GM12878 (cell line): ENCODE data around the gene SLC25A13. TPM values are rescaled to one million over a fixed set of nuclear protein-coding genes. Genes with fewer than 3 reads are reported as not detected.

Experiments
- ATAC-seq: fragments of 200-7000 bp; cut with Tn5 transposase; 3 replicates; pipeline ENCODE4 v1.9.1; 2020; ENCODE audit warnings: mild to moderate bottlenecking, moderate library complexity
- BruUV-seq: library from RNA; stranded (reverse); fragments of 400-500 nt; replicated peaks from 2 replicates; lab custom pipeline; 2021; lab: Mats Ljungman, UMichigan
- CTCF ChIA-PET: fragments of 300-600 bp; sonication (Branson Sonifier 250); formaldehyde crosslinking; extraction: SDS; loops from one replicate; lab custom pipeline; 2021; ENCODE audit warnings: inconsistent platforms; lab: Yijun Ruan, JAX
- POLR2A ChIA-PET: fragments of 350-600 bp; formaldehyde crosslinking; extraction: SDS; loops from one replicate; lab custom pipeline; 2021; ENCODE audit warnings: inconsistent platforms; lab: Charles Lee
- RAD21 ChIA-PET: fragments of 300-600 bp; sonication (Branson Sonifier 250); formaldehyde crosslinking; loops from one replicate; lab custom pipeline; 2023; ENCODE audit warnings: antibody characterized with exemption; ENCODE audit not compliant: unreplicated experiment; lab: Charles Lee
- SMC1A ChIA-PET: fragments of 300-600 bp; sonication (Branson Sonifier 250); formaldehyde crosslinking; loops from one replicate; lab custom pipeline; 2023; ENCODE audit not compliant: unreplicated experiment, uncharacterized antibody; lab: Charles Lee
- DNase-seq: peaks from one replicate; pipeline ENCODE4 v3.0.0-alpha.2; 2011; ENCODE audit warnings: low read depth, low spot score
- FAIRE-seq: peaks from 3 replicates; lab custom pipeline; 2011; peaks lifted over from hg19 to GRCh38; lab: Jason Lieb, UNC
- H2AFZ ChIP-seq: 2 replicates; pipeline ENCODE4 v1.6.0; 2011; ENCODE audit warnings: low read depth, low read length, control low read depth; ENCODE audit not compliant: control insufficient read depth
- H3K27ac ChIP-seq: 2 replicates; pipeline ENCODE4 v1.5.1; 2011; ENCODE audit warnings: control low read depth; ENCODE audit not compliant: control insufficient read depth, insufficient read depth
- H3K27me3 ChIP-seq, 2 experiments: replicated peaks in 1 of 2; 2 replicates each; pipeline versions ENCODE4 v1.6.0 to v1.6.1; 2011; ENCODE audit warnings: low read length in 1 of 2; ENCODE audit not compliant: control insufficient read depth in 2 of 2, insufficient read depth in 2 of 2
- H3K36me3 ChIP-seq, 2 experiments: 2 replicates each; pipeline ENCODE4 v1.5.1; 2011; ENCODE audit warnings: low read length in 1 of 2; ENCODE audit not compliant: control insufficient read depth in 2 of 2, insufficient read depth in 2 of 2
- H3K4me1 ChIP-seq: 2 replicates; pipeline ENCODE4 v1.6.1; 2011; ENCODE audit warnings: mild to moderate bottlenecking, low read length, moderate library complexity, mixed read lengths; ENCODE audit not compliant: control insufficient read depth, insufficient read depth
- H3K4me2 ChIP-seq: 2 replicates; pipeline ENCODE4 v1.6.0; 2011; ENCODE audit warnings: control low read depth; ENCODE audit not compliant: control insufficient read depth, insufficient read depth
- H3K4me3 ChIP-seq: fragments of 200-600 bp; sonication (generic); 2 replicates; pipeline ENCODE4 v1.5.1; 2016
- H3K79me2 ChIP-seq: 2 replicates; pipeline ENCODE4 v1.6.0; 2011; ENCODE audit warnings: low read length; ENCODE audit not compliant: control insufficient read depth, insufficient read depth
- H3K9ac ChIP-seq: 2 replicates; pipeline ENCODE4 v1.8.0; 2011; ENCODE audit warnings: low read length, control low read depth, mixed read lengths; ENCODE audit not compliant: control insufficient read depth, insufficient read depth
- H3K9me3 ChIP-seq: replicated peaks from 3 replicates; pipeline ENCODE4 v1.5.1; 2011; ENCODE audit warnings: mild to moderate bottlenecking, low read length; ENCODE audit not compliant: control insufficient read depth, insufficient read depth
- H4K20me1 ChIP-seq: 2 replicates; pipeline ENCODE4 v1.6.0; 2011; ENCODE audit not compliant: control insufficient read depth, insufficient read depth
- ATF3 ChIP-seq: IDR thresholded peaks from 2 replicates; pipeline ENCODE4 v1.6.1; 2011; ENCODE audit warnings: low read depth, mild to moderate bottlenecking, low read length, moderate library complexity, borderline replicate concordance; ENCODE audit errors: extremely low read depth
- CBX5 ChIP-seq: sonication (generic); IDR thresholded peaks from 2 replicates; pipeline ENCODE4 v1.6.1; 2016; ENCODE audit warnings: low read depth, moderate library complexity, mild to moderate bottlenecking, inconsistent platforms
- CEBPB ChIP-seq, 2 experiments: fragments of 150-350 bp in 1 of 2; IDR thresholded peaks; 2 replicates each; pipeline ENCODE4 v1.6.1; 2012 to 2014; ENCODE audit warnings: low read depth in 2 of 2, low read length in 2 of 2, borderline replicate concordance in 1 of 2, inconsistent platforms in 1 of 2
- CEBPZ ChIP-seq: fragments of 150-350 bp; IDR thresholded peaks from 2 replicates; pipeline ENCODE4 v1.6.1; 2016; ENCODE audit warnings: low read depth, low read length
- HDGF ChIP-seq: fragments of 450-650 bp; IDR thresholded peaks from 2 replicates; pipeline ENCODE4 v1.6.1; 2016; ENCODE audit warnings: antibody characterized with exemption
- KDM1A ChIP-seq: fragments of 200-600 bp; sonication (generic); IDR thresholded peaks from 2 replicates; pipeline ENCODE4 v1.6.1; 2016; ENCODE audit warnings: borderline replicate concordance
- NFYB ChIP-seq: IDR thresholded peaks from 2 replicates; pipeline ENCODE4 v1.6.1; 2011; ENCODE audit warnings: low read depth, mild to moderate bottlenecking, low read length, improper control_type of control experiment, moderate library complexity; ENCODE audit not compliant: insufficient read depth
- POLR2A ChIP-seq: IDR thresholded peaks from 2 replicates; pipeline ENCODE4 v1.6.1; 2011; ENCODE audit warnings: low read depth, mild to moderate bottlenecking, low read length
- RAD51 ChIP-seq: fragments of 450-650 bp; IDR thresholded peaks from 2 replicates; pipeline ENCODE4 v1.6.1; 2016; ENCODE audit warnings: moderate library complexity, mild to moderate bottlenecking, inconsistent platforms
- RELA ChIP-seq: fragments of 450-650 bp; IDR thresholded peaks from 2 replicates; pipeline ENCODE4 v1.8.0; 2014; ENCODE audit warnings: borderline replicate concordance; ENCODE audit not compliant: partially characterized antibody
- RFX5 ChIP-seq: IDR thresholded peaks from 2 replicates; pipeline ENCODE4 v1.6.1; 2011; ENCODE audit warnings: low read depth, low read length, improper control_type of control experiment
- SMC3 ChIP-seq: IDR thresholded peaks from 2 replicates; pipeline ENCODE4 v1.6.1; 2011; ENCODE audit warnings: low read length, improper control_type of control experiment, borderline replicate concordance
- WRNIP1 ChIP-seq: IDR thresholded peaks from 2 replicates; pipeline ENCODE4 v1.6.1; 2011; ENCODE audit warnings: low read depth, low read length, improper control_type of control experiment, borderline replicate concordance
- ZNF622 ChIP-seq: fragments of 450-650 bp; IDR thresholded peaks from 2 replicates; pipeline ENCODE4 v1.6.1; 2017; ENCODE audit warnings: mild to moderate bottlenecking, inconsistent platforms
- WGBS: methylation state at CpG from one replicate; pipeline ENCODE4 v1.1.6; 2016; ENCODE audit warnings: low lambda C conversion rate; ENCODE audit not compliant: insufficient replicate concordance, insufficient coverage; ENCODE audit errors: missing lambda C conversion rate; 5-methylcytosine and 5-hydroxymethylcytosine counted together
- in situ Hi-C: fragments of 300-500 bp; cut with MboI; formaldehyde crosslinking; loops from 9 replicates; pipeline ENCODE4 v1.14.3; 2018; ENCODE audit warnings: mixed read lengths
- intact Hi-C: fragments of 100-400 bp; cut with micrococcal nuclease; formaldehyde crosslinking; loops from one replicate; pipeline ENCODE4 v1.14.2; 2022; ENCODE audit not compliant: unreplicated experiment
- polyA plus RNA-seq, 11 experiments: library from polyadenylated mRNA; depleted of rRNA in 4 of 11; unstranded in 6 of 11; stranded (reverse) in 5 of 11; fragments of >200 nt; fragmentation: Nextera tagmentation in 4 of 11; fragmentation: Illumina TruSeq in 1 of 11; extraction: Ambion mirVana in 4 of 11; extraction: Trizol in 1 of 11; gene quantifications; 1 replicate in 1 of 11; 2 replicates in 10 of 11; pipeline versions ENCODE4 v1.2.1 to v1.2.3, GENCODE V29; 2011 to 2016; ENCODE audit warnings: inconsistent platforms in 2 of 11, missing spikeins in 2 of 11, low read depth in 1 of 11
- total RNA-seq, 4 experiments: library from RNA; depleted of rRNA in 3 of 4; stranded (reverse); fragments of >200 nt in 3 of 4; fragmentation: Illumina TruSeq in 1 of 4; extraction: Trizol in 1 of 4; gene quantifications; 2 replicates each; pipeline versions ENCODE4 v1.2.1 to v1.2.3, GENCODE V29; 2013 to 2021

The SLC25A13 gene
- total and polyA plus RNA-seq, 10 of the 15 experiments (the other 5 are each of a cell fraction or from before 2014, with no cell fraction given), result 7.0 to 24.7 (median 18.6) TPM

GRCh38 chr7:96205665-96206064 lies 116.2 kb downstream of the SLC25A13 start:
- no peaks in the 10 kb centered on the region for H3K9me3 ChIP-seq
- H3K4me2 ChIP-seq, result no peak overlapping the region
- H3K36me3 ChIP-seq, result no peaks in the 10 kb centered on the region
- no peak overlapping the region for H2AFZ ChIP-seq
- no peaks in the 10 kb centered on the region for H3K27me3 ChIP-seq
- no peak overlapping the region for H3K9ac ChIP-seq
- no TSS peak for BruUV-seq
- DNase-seq (no peak), ATAC-seq (no peak; the same call in 2 of the 3 replicates), FAIRE-seq (no peak)
- no peaks in the 10 kb centered on the region for H4K20me1 ChIP-seq
- H3K4me3 ChIP-seq, result no peak overlapping the region
- in situ Hi-C loops (no loop called here), intact Hi-C loops (no loop called here)
- ChIA-PET POLR2A (interaction anchor here (0.6 kb wide), 1 partner anchor 84 kb away, joined by 4 read pairs; no protein-coding TSS in a partner anchor), CTCF (interaction anchor here (1.4 kb wide), 1 partner anchor 19 kb away, joined by 4 read pairs; no protein-coding TSS in a partner anchor), SMC1A (no interaction called here), RAD21 (no interaction called here)
- no peaks in the 10 kb centered on the region for H3K4me1 ChIP-seq
- TF ChIP-seq RAD51 (no peak), RFX5 (no peak), CEBPB (IDR thresholded peaks at IDR 0.05; ENCODE audit: borderline replicate concordance in 1 of 2, low read depth in 2 of 2, low read length in 2 of 2) (no peak), ZNF622 (no peak), WRNIP1 (no peak), NFYB (no peak), CEBPZ (no peak), ATF3 (no peak), POLR2A (no peak), KDM1A (no peak), SMC3 (no peak), HDGF (no peak), RELA (no peak), CBX5 (no peak)
- no peaks in the 10 kb centered on the region for H3K79me2 ChIP-seq
- H3K27ac ChIP-seq, result no peak overlapping the region
- WGBS, result 98% methylated on average over 2 of the region's 2 CpGs
